NCI-H748 treated with DMSO at 0.1 percent for 48 hours (cell line): ENCODE data around the gene CD59.
"Not testable (repeated sequence)": the region's sequence is repeated elsewhere in the genome, so short reads cannot be mapped to it uniquely, and the experiment has no call there.

Experiments
- DNase-seq: peaks from one replicate; lab custom pipeline; 2025; lab: John Stamatoyannopoulos, UW

Gene CD59

DNA sequence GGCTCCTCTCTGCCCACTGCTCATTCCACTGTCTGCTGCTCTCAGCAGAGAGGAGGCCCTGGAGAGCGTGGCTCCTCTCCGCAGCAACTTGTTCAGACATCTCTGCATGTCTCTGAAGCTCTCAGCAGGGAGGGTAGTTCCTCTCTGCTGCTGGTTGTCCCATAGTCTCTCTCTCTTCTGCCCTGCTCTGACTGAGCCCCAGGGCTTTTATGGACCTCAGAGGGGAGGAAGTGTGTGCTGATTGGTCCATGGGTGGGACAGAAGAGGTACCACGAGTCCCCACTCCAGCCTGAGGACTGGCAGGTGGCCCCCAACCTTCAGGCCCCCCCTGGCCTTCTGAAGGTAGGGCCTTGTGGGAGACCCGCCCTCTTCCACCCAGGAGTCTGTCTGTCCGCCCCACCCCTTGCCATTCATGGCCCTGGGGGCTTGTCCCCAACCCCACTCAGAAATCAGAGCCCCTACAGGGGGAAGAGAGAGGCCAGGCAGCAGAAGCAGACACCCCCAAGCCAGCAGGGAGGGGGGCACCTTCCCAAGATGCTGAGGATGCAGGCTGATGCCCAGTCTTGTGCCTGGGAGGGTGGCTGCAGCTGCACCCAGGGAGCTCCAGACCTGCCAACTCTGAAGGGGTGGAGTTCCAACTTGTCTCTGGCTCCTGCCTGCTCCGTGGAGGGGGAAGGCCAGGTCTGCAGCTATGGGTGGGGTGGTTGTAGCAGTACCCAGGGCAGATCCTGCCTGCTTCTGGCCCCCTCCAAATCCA, 70.7 kb downstream of the CD59 start:
- DNase-seq, result no peak

DNA sequence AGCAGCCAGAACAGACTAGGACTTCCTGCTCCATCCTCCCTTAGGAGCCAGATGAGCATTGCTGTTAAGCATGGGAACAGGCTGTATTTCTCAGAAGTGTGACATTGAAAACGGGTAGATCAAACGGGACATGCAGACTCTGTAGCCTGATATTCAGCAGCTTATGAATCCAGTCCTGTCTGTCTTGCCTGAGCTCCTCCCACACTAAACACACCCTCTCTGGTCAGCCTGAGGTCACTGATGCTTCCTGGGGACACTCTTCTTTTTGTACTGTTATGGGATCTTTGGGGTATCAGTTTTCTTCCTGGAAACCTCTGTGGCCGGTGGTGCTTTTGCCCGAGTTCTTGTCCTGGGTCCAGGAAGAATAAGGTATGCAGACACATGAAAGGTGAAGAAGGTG, 71.4 kb downstream of the CD59 start:
- DNase-seq, result no peak

DNA sequence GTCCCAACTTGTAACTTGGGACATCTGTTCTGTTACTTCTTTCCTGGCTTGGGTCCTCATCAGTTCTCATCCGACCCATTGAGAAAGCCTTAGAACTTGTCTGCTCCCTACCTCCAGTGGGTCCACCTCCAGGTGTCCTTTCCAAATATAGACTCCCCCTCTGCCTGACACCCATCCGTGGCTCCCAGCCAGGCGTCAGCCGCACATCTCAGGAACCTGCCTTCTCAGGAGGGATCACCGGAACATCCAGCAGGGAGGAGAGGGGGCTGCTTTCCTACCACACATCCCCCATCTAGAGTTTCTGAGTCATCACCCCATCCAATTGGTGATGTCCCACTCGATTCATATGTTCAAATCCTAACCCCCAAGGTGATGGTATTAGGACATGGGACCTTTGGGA, 72.1 kb downstream of the CD59 start:
- DNase-seq, result no peak

DNA sequence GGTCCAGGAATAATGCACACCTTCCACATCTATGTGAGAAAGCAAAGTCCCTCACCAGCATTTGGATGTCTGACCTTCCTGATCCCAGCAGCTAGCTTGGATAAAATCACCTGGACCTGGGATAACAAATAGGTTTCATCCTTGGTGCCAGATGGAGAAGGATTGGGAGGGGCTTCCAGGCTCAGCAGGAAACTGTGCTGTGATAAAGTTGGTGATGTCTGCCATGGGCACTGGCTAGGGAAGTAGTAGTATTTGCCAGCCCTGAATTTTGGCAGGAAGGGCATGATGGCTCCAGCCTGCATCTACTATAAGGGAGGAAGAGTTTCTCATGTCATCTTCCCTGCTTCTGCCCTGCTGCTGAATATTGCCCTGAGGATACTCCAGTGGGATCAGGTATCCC, 73.1 kb downstream of the CD59 start:
- DNase-seq, result no peak

DNA sequence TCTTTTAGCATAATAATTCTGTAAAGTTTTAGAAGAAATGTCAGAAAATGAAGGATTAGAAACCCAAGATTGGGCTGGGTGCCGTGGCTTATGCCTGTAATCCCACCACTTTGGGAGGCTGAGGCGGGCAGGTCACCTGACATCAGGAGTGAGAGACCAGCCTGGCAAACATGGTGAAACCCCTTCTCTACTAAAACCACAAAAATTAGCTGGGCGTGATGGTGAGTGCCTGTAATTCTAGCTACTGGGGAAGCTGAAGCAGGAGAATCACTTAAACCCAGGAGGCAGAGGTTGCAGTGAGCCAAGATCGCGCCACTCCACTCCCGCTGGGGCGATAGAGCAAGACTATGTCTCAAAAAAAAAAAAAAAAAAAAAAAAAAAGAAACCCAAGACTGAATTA, 74.7 kb downstream of the CD59 start:
- not testable (repeated sequence) for DNase-seq

DNA sequence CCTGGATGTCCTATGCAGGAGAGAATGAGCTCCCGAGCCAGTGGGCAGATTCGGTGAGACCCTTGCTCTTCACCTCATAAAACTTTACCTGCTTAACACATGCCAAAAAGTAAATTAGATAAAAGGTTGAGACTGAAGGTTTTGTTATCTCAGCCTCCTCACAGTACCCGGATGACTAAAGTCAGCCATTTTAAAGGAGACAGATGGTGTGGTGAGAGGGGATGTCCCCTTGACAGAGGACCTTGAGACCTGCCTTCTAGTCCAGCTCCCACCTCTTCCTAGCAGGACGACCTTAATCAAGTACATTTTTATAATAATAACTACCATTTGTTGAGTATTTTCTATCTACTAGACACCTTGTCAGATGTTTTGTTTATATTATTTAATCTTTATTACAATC, 75.3 kb downstream of the CD59 start:
- no peak for DNase-seq

DNA sequence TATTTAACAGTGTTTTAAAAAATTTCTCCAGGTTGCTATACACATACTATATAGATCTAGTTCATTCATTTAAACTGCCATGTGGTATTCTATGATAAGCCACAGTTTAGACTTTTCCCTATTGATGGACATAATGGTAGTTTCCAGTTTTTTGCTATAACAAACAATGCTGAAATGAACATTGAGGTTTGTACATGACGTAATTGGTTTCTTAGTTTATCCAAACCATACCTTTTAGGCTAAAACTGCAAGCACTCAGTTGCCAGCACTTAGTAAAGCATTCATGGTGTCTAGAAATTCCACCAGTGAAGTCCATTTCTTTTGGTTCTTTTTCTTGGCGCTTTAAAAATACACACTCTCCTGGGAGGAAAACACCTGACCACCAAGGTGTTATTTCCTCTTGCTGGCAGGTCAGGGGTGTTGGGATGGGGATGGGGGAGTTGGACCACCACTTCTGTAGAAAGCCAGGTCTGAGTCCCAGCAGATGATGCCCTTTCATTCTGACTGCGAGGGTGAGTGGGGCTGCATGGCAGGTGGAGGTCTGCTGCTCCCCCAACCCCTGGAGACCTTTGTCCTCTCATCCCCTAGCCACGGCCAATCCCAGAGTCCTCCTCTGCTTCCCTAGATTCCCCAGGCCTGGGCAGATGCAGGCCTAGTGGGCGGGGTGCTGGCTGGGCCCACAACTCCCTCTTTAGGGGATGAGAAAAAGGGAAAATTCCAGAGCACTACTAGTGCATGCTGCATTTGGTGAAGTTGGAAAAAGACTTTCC, 76.7 kb downstream of the CD59 start:
- no peak for DNase-seq

DNA sequence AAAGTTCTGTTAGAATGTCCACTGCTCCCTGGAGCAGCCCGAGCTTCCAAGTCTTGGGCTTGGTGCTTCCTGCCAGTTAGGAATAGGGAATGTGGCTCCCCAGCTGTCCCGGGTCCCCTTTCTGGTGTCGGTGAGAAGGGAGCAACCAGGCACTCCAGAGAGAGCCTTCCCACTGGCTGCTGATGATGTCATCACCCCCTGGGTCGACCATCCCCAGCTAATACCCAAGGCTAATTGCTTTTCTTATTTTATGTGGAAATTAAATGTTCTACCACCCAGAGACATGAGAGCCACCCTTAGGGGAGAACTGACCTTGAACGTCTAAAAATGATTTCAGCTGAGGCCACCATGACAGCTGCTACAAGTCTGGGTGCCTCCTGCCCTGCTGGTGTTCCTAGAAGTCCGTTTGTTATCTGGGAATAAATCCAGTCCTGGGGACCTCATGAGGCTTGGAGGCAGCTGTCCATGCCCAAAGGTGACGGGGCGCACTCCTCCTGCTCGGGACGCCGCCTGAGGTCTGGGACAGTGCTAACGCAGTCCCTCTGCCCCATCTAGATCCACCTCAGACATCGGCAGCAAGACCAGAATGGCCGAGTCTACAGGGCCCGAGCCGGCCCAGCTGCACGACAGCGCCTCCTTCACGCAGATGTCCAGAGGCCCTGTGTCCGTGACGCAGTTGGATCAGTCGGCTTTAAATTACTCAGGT, 77.9 kb downstream of the CD59 start:
- no peak for DNase-seq

DNA sequence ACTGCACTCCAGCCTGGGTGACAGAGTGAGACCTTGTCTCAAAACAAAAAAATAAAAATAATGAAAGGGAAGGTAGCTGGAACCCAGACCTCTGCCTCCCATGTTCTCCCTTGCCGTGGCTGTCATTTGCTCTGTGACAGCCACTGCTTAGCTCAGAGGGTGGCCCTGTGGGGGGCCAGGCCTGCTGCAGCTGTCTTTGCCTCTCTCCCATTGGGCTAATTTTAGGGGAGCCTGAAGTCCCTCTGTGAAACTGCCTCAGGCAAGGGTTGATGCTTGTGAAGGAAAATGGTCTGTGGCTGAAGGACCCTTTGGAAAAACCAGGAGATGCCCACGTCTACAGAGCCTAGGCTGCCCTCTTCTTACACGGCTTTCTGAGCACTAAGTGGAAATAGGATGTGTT, 78.5 kb downstream of the CD59 start:
- no peak for DNase-seq

DNA sequence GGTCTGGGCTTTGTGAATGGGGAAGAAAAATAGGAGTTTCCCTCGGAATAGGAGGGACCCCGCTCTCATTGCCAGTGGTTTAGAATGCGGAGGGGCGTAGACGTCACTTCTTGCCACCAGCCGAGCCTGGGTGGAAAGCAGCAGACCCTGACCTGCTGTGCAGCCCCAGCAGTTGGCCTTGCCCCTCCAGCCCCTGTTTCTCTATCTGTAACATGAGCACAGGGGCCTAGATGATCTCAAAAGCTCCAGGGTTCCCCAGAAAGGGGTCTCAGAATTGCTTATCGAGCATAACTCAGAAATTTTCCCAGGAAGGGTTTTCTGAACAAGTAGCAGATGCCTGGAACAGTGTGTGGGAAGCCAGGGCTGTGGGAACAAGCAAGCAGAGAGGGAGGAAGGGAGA, 79.5 kb downstream of the CD59 start:
- DNase-seq, result no peak

DNA sequence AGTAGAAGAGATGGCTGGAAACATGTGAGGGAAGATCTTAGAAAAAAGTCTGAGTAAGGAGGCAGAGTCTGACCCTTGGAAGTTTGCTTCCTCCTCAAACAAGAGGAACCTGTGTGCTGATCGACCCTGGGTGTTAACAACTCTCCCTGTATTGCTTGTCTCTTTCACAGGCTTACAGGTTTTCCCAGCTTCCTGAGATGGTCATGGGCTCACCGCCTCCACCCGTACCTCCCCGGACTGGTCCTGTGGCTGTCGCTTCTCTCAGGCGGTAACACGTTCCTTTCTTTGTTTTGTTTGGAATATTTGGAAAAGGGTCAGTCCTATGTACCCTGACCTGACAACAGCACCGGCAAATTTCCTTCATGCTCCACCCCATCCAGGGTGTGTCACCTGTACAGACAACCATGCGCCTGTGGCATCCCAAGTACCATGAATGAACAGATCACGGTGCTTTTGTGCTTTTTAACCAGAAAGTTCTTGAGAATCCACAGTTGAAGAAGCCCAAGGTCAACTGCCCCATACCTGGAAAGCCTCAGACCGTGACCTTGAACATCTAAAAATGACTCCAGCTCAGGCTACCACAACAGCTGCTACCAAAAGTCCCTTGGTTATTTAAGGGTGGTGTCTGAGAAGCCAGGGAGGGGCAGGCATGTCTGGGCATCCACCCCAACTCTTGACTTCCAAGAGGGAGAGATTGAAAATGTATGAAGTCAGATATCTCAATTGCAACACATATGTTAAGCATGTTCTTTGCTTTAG, 80.2 kb downstream of the CD59 start:
- DNase-seq, result no peak

DNA sequence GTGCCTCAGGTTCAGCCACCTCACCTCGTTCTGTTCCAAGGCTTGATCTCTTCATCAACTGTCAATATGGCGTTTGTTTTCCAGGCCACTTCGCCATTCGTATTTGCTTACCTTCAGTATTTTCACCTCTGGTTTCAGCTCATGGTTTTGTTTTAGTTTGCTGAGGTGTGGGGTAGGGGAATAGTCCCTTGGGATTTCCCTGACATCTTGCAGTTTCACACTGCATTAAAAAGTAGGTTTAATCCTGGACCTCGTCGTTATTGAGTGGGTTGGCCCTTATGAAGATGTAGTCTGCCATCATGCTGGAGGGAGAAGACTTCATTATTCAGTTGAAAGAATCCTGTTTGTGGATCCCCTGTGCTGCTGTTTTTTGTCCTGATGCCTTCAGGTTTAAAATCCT, 81.6 kb downstream of the CD59 start:
- no peak for DNase-seq
